ENCODE data around the gene ANKRD49.

Gene ANKRD49

GRCh38 chr11:94544646-94545263 lies 51.0 kb downstream of the ANKRD49 start:
- DNase-seq (ENCODE audit: low spot score) = no peak

GRCh38 chr11:94545264-94546161 lies 51.7 kb downstream of the ANKRD49 start:
- no peak for DNase-seq (ENCODE audit: low spot score)

GRCh38 chr11:94546162-94546470 lies 52.3 kb downstream of the ANKRD49 start:
- no peak for DNase-seq (ENCODE audit: low spot score)

DNA sequence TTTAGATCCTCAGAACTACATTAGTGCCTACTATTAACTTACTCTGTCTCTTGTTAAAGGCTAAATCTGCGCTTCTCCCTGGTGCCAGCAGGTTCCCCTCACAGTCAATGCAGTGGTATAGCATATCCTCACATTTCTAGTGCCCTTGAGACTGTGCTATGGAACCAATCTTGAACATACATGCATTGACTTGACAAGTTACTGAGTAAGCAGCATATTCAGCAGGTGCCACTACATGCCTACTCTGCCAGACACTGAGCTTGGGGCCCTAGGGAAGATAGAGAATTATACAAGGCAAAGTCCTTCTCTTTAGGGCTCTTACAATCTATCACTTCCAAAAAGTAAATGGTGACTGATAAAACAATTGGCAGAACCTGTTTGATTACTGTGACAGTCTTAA lies 53.1 kb downstream of the ANKRD49 start:
- DNase-seq (ENCODE audit: low spot score) = no peak

GRCh38 chr11:94549146-94549545 lies 55.4 kb downstream of the ANKRD49 start:
- no peak for DNase-seq (ENCODE audit: low spot score)
